Peyer's patch (tissue), 4 donors: ENCODE results near the gene IL31.

Experiments
- POLR2A ChIP-seq, 2 donors: fragments of 450-650 bp; IDR thresholded peaks; one replicate each; pipeline ENCODE4 v1.5.1; 2017; ENCODE audit warnings: antibody characterized with exemption in 2 of 2, mild to moderate bottlenecking in 2 of 2, moderate library complexity in 2 of 2
- TF ChIP-seq, protein P1 (sequence below), 6 experiments: fragments of 450-650 bp in 4 of 6; fragments of 200-600 bp in 2 of 6; sonication (generic) in 1 of 6; IDR thresholded peaks; one replicate each; pipeline ENCODE4 v1.5.1; 2017 to 2019; ENCODE audit warnings: antibody characterized with exemption in 6 of 6, mild to moderate bottlenecking in 3 of 6, moderate library complexity in 1 of 6

DNA sequence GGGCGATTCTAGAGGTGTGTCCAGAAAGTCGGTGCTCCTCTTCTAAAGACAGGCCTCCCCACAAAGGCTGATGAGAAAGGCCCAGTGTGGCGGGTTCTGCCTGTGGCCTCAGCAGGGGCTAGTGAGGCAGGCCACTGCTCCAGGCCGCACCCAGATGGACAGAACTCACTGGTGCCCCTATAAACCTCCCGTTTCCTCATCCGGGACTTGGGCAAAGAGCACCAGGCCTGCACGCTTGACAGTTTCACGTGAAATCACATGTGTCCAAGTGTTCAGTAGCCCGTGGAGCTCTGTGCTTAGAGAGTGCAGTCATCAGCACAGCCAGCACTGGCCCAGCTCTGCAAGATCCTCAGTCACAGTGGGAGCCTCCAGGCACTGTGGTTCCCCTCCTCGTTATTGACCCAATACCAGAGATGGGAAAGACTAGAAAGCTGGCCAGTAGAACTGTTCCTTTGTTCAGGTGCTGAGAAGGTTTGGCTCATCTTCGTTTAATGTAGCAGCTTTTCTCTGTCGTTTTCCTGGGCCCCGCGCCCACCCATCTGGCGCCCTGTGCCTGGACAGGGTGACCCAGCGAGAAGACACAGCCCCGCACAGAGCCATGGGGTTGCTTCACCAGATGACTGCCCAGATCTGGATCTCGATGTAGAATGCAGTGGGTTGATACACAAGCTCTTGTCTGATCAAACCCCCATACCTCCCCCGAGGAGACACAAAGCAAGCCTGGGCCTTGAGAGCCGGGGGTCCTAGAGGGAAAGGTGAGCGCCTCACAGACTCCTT is 26.3 kb downstream of the IL31 start:
- TF ChIP-seq POLR2A (IDR thresholded peaks at IDR 0.05) = no peak
- TF ChIP-seq, protein P1, sequence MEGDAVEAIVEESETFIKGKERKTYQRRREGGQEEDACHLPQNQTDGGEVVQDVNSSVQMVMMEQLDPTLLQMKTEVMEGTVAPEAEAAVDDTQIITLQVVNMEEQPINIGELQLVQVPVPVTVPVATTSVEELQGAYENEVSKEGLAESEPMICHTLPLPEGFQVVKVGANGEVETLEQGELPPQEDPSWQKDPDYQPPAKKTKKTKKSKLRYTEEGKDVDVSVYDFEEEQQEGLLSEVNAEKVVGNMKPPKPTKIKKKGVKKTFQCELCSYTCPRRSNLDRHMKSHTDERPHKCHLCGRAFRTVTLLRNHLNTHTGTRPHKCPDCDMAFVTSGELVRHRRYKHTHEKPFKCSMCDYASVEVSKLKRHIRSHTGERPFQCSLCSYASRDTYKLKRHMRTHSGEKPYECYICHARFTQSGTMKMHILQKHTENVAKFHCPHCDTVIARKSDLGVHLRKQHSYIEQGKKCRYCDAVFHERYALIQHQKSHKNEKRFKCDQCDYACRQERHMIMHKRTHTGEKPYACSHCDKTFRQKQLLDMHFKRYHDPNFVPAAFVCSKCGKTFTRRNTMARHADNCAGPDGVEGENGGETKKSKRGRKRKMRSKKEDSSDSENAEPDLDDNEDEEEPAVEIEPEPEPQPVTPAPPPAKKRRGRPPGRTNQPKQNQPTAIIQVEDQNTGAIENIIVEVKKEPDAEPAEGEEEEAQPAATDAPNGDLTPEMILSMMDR (IDR thresholded peaks at IDR 0.05) = no peak
